Measurements from ENCODE around the gene RAB3IL1. TPM values are rescaled to one million over a fixed set of nuclear protein-coding genes. Genes with fewer than 3 reads are reported as not detected.

RAB3IL1 gene
- total and polyA plus RNA-seq, 8 donors: 9.3 to 15.4 (median 11.1) TPM

- H3K36me3 ChIP-seq: peaks cover 0 to 13% of the 10 kb centered on the region in 2 donors
- no peak overlapping the region for H3K27ac ChIP-seq
- no peak overlapping the region for H3K4me3 ChIP-seq
- H3K4me1 ChIP-seq: no peaks in the 10 kb centered on the region
- H3K9me3 ChIP-seq: no peaks in the 10 kb centered on the region
- intact Hi-C loops (cut with DNase I): no loop called here
- no peak for ATAC-seq
- H3K27me3 ChIP-seq: no peaks in the 10 kb centered on the region
- DNase-seq: no peak
- no peak for TF ChIP-seq CTCF (IDR thresholded peaks at IDR 0.05)
These were observed 38.2 kb downstream of the RAB3IL1 start for GRCh38 chr11:61879152-61879551.

- H3K9me3 ChIP-seq: no peaks in the 10 kb centered on the region
- no peak for TF ChIP-seq CTCF (IDR thresholded peaks at IDR 0.05)
- H3K27ac ChIP-seq: no peak overlapping the region
- peaks cover 0 to 8% of the 10 kb centered on the region in 2 donors for H3K27me3 ChIP-seq
- peaks cover 0 to 13% of the 10 kb centered on the region in 2 donors for H3K36me3 ChIP-seq
- no peak for ATAC-seq
- peaks cover 0 to 7% of the 10 kb centered on the region in 2 donors for H3K4me1 ChIP-seq
- intact Hi-C loops (cut with DNase I): no loop called here
- DNase-seq: no peak
- H3K4me3 ChIP-seq: no peak overlapping the region
These were observed 41.7 kb downstream of the RAB3IL1 start for GRCh38 chr11:61875698-61876097.

GRCh38 chr11:61874853-61875252 lies 42.5 kb downstream of the RAB3IL1 start:
- Histone ChIP-seq H3K4me1 (peaks cover 0 to 7% of the 10 kb centered on the region in 2 donors), H3K4me3 (no peak overlapping the region), H3K27ac (no peak overlapping the region), H3K36me3 (peaks cover 0 to 13% of the 10 kb centered on the region in 2 donors), H3K27me3 (peaks cover 0 to 8% of the 10 kb centered on the region in 2 donors), H3K9me3 (no peaks in the 10 kb centered on the region)
- DNase-seq (no peak), ATAC-seq (no peak)
- TF ChIP-seq CTCF (IDR thresholded peaks at IDR 0.05): no peak
- intact Hi-C loops (cut with DNase I): no loop called here

- intact Hi-C loops (cut with DNase I): no loop called here
- Histone ChIP-seq H3K4me3 (no peak overlapping the region), H3K27me3 (peaks cover 0 to 8% of the 10 kb centered on the region in 2 donors), H3K9me3 (no peaks in the 10 kb centered on the region), H3K36me3 (peaks cover 0 to 13% of the 10 kb centered on the region in 2 donors), H3K27ac (no peak overlapping the region), H3K4me1 (peaks cover 0 to 7% of the 10 kb centered on the region in 2 donors)
- TF ChIP-seq CTCF (IDR thresholded peaks at IDR 0.05): no peak
- DNase-seq: peak in 2 of 4 donors; percentile 62 to 80
- ATAC-seq: peak; percentile 63
These were observed 43.0 kb downstream of the RAB3IL1 start for GRCh38 chr11:61874377-61874809.

- intact Hi-C loops (cut with DNase I): no loop called here
- DNase-seq (peak in 1 of 4 donors; percentile 67), ATAC-seq (no peak)
- Histone ChIP-seq H3K9me3 (no peaks in the 10 kb centered on the region), H3K27me3 (peaks cover 0 to 8% of the 10 kb centered on the region in 2 donors), H3K36me3 (peaks cover 0 to 8% of the 10 kb centered on the region in 2 donors), H3K27ac (no peak overlapping the region), H3K4me3 (no peak overlapping the region), H3K4me1 (peaks cover 0 to 7% of the 10 kb centered on the region in 2 donors)
- no peak for TF ChIP-seq CTCF (IDR thresholded peaks at IDR 0.05)
These were observed 43.6 kb downstream of the RAB3IL1 start for GRCh38 chr11:61873588-61874376.
